HEK293T (cell line): ENCODE results near the gene U2AF1L4.

Experiments
- CTCF ChIA-PET: fragments of 350-600 bp; formaldehyde crosslinking; extraction: SDS; loops from one replicate; lab custom pipeline; 2021; ENCODE audit warnings: antibody characterized with exemption, inconsistent platforms; lab: Yijun Ruan, JAX
- POLR2A ChIA-PET: fragments of 350-600 bp; formaldehyde crosslinking; extraction: SDS; loops from one replicate; lab custom pipeline; 2020; ENCODE audit warnings: antibody characterized with exemption, inconsistent platforms; lab: Yijun Ruan, JAX
- DNase-seq: peaks from one replicate; pipeline ENCODE4 v3.0.0; 2012; ENCODE audit warnings: mixed read lengths; ENCODE audit errors: extremely low spot score
- ARNT ChIP-seq: fragments of 450-650 bp; IDR thresholded peaks from 2 replicates; pipeline ENCODE4 v1.6.1; 2017; ENCODE audit warnings: mild to moderate bottlenecking
- BHLHE40 ChIP-seq: fragments of 450-650 bp; IDR thresholded peaks from 2 replicates; pipeline ENCODE4 v1.6.1; 2016; ENCODE audit warnings: mild to moderate bottlenecking, moderate library complexity, borderline replicate concordance
- CTBP1 ChIP-seq: fragments of 450-650 bp; IDR thresholded peaks from 2 replicates; pipeline ENCODE4 v1.6.1; 2016; ENCODE audit warnings: borderline replicate concordance
- ELF4 ChIP-seq: fragments of 450-650 bp; IDR thresholded peaks from 2 replicates; pipeline ENCODE4 v1.6.1; 2017; ENCODE audit warnings: antibody characterized with exemption
- FOXA1 ChIP-seq: fragments of 450-650 bp; IDR thresholded peaks from 2 replicates; pipeline ENCODE4 v1.6.1; 2016; ENCODE audit warnings: mild to moderate bottlenecking
- FOXK2 ChIP-seq: fragments of 450-650 bp; IDR thresholded peaks from 2 replicates; pipeline ENCODE4 v1.6.1; 2016; ENCODE audit warnings: mild to moderate bottlenecking
- FOXM1 ChIP-seq: fragments of 450-650 bp; IDR thresholded peaks from 2 replicates; pipeline ENCODE4 v1.6.1; 2017; ENCODE audit warnings: mild to moderate bottlenecking, borderline replicate concordance
- HDGF ChIP-seq: fragments of 450-650 bp; IDR thresholded peaks from 2 replicates; pipeline ENCODE4 v1.6.1; 2017; ENCODE audit warnings: antibody characterized with exemption, borderline replicate concordance
- L3MBTL2 ChIP-seq: fragments of 450-650 bp; conservative IDR thresholded peaks from 2 replicates; pipeline ENCODE4 v1.6.1; 2016; ENCODE audit warnings: mild to moderate bottlenecking
- LEF1 ChIP-seq: fragments of 450-650 bp; IDR thresholded peaks from 2 replicates; pipeline ENCODE4 v1.6.1; 2017; ENCODE audit warnings: mild to moderate bottlenecking, borderline replicate concordance
- NFRKB ChIP-seq: fragments of 450-650 bp; IDR thresholded peaks from 2 replicates; pipeline ENCODE4 v1.6.1; 2016; ENCODE audit warnings: mild to moderate bottlenecking, moderate library complexity
- PKNOX1 ChIP-seq: fragments of 450-650 bp; IDR thresholded peaks from 2 replicates; pipeline ENCODE4 v1.6.1; 2016
- SP1 ChIP-seq: fragments of 450-650 bp; IDR thresholded peaks from 2 replicates; pipeline ENCODE4 v1.6.1; 2017
- SUZ12 ChIP-seq: fragments of 450-650 bp; IDR thresholded peaks from 2 replicates; pipeline ENCODE4 v1.6.1; 2016; ENCODE audit warnings: mild to moderate bottlenecking
- TARDBP ChIP-seq: fragments of 450-650 bp; IDR thresholded peaks from 2 replicates; pipeline ENCODE4 v1.6.1; 2016
- ZNF384 ChIP-seq: fragments of 450-650 bp; IDR thresholded peaks from 2 replicates; pipeline ENCODE4 v1.6.1; 2016

U2AF1L4 gene

GRCh38 chr19:35752746-35753350 is 7.6 kb upstream of the U2AF1L4 start:
- CTCF ChIA-PET: no interaction called here

GRCh38 chr19:35751839-35752745 is 6.9 kb upstream of the U2AF1L4 start:
- ChIA-PET CTCF (no interaction called here), POLR2A (no interaction called here)
- TF ChIP-seq BHLHE40 (no peak), FOXK2 (no peak), TARDBP (no peak), SP1 (no peak), FOXA1 (no peak), NFRKB (no peak), SUZ12 (no peak), ZNF384 (no peak), L3MBTL2 (no peak), HDGF (no peak)
- DNase-seq: no peak

More at GRCh38 chr19:35752746-35753350, 7.6 kb upstream of the U2AF1L4 start:
- POLR2A ChIA-PET: no interaction called here
- DNase-seq: no peak
- TF ChIP-seq L3MBTL2: no peak
- TF ChIP-seq SP1: no peak
- no peak for TF ChIP-seq BHLHE40

- TF ChIP-seq FOXM1: no peak
- TF ChIP-seq SP1: no peak
- TF ChIP-seq PKNOX1: no peak
- no peak for TF ChIP-seq CTBP1
- TF ChIP-seq FOXA1: no peak
- no peak for TF ChIP-seq HDGF
- TF ChIP-seq ELF4: no peak
- no peak for TF ChIP-seq LEF1
- TF ChIP-seq L3MBTL2: no peak
- no peak for TF ChIP-seq TARDBP
- TF ChIP-seq ARNT: no peak
- no peak for TF ChIP-seq BHLHE40
- TF ChIP-seq ZNF384: no peak
- no peak for TF ChIP-seq SUZ12
- no peak for TF ChIP-seq NFRKB
- no peak for TF ChIP-seq FOXK2
- ChIA-PET POLR2A (no interaction called here), CTCF (no interaction called here)
- DNase-seq: no peak
Observed at GRCh38 chr19:35750167-35750566, 4.9 kb upstream of the U2AF1L4 start.

- TF ChIP-seq FOXA1: no peak
- TF ChIP-seq FOXM1: no peak
- TF ChIP-seq ARNT: no peak
- peak; percentile 99 for TF ChIP-seq PKNOX1
- no peak for TF ChIP-seq TARDBP
- no peak for TF ChIP-seq BHLHE40
- no peak for TF ChIP-seq LEF1
- peak; percentile 70 for TF ChIP-seq L3MBTL2
- no peak for TF ChIP-seq SP1
- TF ChIP-seq FOXK2: no peak; the same call in 1 of the 2 replicates
- TF ChIP-seq ELF4: peak; percentile 96
- no peak for TF ChIP-seq ZNF384
- no peak for TF ChIP-seq HDGF
- TF ChIP-seq NFRKB: no peak
- TF ChIP-seq CTBP1: no peak
- ChIA-PET POLR2A (interaction anchor here (0.6 to 1.9 kb wide), 30 partner anchors 9 to 366 kb away, joined by 3 to 33 read pairs (median 4); partner anchors contain the start of genes APLP1, COX6B1, HAUS5 and HSPB6), CTCF (interaction anchor here (0.9 kb wide), 1 partner anchor 71 kb away, joined by 5 read pairs; no protein-coding TSS in a partner anchor)
- peak; percentile 92 for DNase-seq
Observed at GRCh38 chr19:35748106-35749020, 3.1 kb upstream of the U2AF1L4 start, which contains the start of gene LIN37. Gene LIN37 (plus strand): TSS chr19:35748576. CDS start chr19:35748725, 149 bp downstream.

- CTCF ChIA-PET: no interaction called here
Observed at GRCh38 chr19:35746531-35746930, 1.3 kb upstream of the U2AF1L4 start.

More at GRCh38 chr19:35746531-35746930, 1.3 kb upstream of the U2AF1L4 start:
- DNase-seq: no peak
- TF ChIP-seq BHLHE40 (no peak), L3MBTL2 (no peak), NFRKB (no peak), ZNF384 (no peak), FOXM1 (no peak), ARNT (no peak), LEF1 (no peak), HDGF (no peak), SUZ12 (no peak), FOXA1 (no peak)
- POLR2A ChIA-PET: interaction anchor here (1.2 kb wide), 1 partner anchor 185 kb away, joined by 3 read pairs; no protein-coding TSS in a partner anchor
